Suprapubic skin (tissue), 4 donors: ENCODE data around the gene CD36. TPM values are rescaled to one million over a fixed set of nuclear protein-coding genes. Genes with fewer than 3 reads are reported as not detected.

Experiments
- DNase-seq, 2 donors: peaks; one replicate each; pipeline ENCODE4 v3.0.0-alpha.2; 2019; ENCODE audit warnings: low spot score in 2 of 2
- H3K27ac ChIP-seq: fragments of 200-600 bp; sonication (generic); one replicate; pipeline ENCODE4 v1.5.1; 2019
- H3K27me3 ChIP-seq: fragments of 200-600 bp; sonication (generic); one replicate; pipeline ENCODE4 v1.5.1; 2019
- H3K36me3 ChIP-seq: fragments of 200-600 bp; sonication (generic); one replicate; pipeline ENCODE4 v1.5.1; 2019
- H3K4me1 ChIP-seq: fragments of 200-600 bp; sonication (generic); one replicate; pipeline ENCODE4 v1.5.1; 2019
- H3K4me3 ChIP-seq: fragments of 200-600 bp; sonication (generic); one replicate; pipeline ENCODE4 v1.5.1; 2019; ENCODE audit warnings: mild to moderate bottlenecking
- H3K9me3 ChIP-seq: fragments of 200-600 bp; sonication (generic); one replicate; pipeline ENCODE4 v1.5.1; 2019
- EP300 ChIP-seq: sonication (generic); formaldehyde crosslinking; IDR thresholded peaks from one replicate; pipeline ENCODE4 v1.6.1; 2017; ENCODE audit warnings: antibody characterized with exemption
- POLR2A ChIP-seq, 2 donors: fragments of 450-650 bp; IDR thresholded peaks; one replicate each; pipeline ENCODE4 v1.6.1; 2017; ENCODE audit warnings: antibody characterized with exemption in 2 of 2, mild to moderate bottlenecking in 2 of 2, moderate library complexity in 2 of 2
- POLR2AphosphoS5 ChIP-seq, 3 donors: sonication (generic); formaldehyde crosslinking; IDR thresholded peaks; one replicate each; pipeline ENCODE4 v1.6.1; 2017; ENCODE audit warnings: antibody characterized with exemption in 3 of 3
- WGBS: methylation state at CpG from one replicate; pipeline ENCODE4 v1.1.5; 2018; 5-methylcytosine and 5-hydroxymethylcytosine counted together
- total RNA-seq, 4 donors: library from RNA; depleted of rRNA; stranded (reverse); fragments of >200 nt; gene quantifications; one replicate each; pipeline ENCODE4 v1.1.0, GENCODE V29; 2016
- TF ChIP-seq, protein P1 (sequence below), 2 donors: fragments of 200-600 bp in 1 of 2; fragments of 450-650 bp in 1 of 2; sonication (generic) in 1 of 2; IDR thresholded peaks; one replicate each; pipeline ENCODE4 v1.5.1; 2016 to 2019; ENCODE audit warnings: antibody characterized with exemption in 2 of 2, mild to moderate bottlenecking in 1 of 2, moderate library complexity in 1 of 2

Gene CD36
- total RNA-seq, 4 donors from 2014 or later: 47.9 to 154 (median 76.6) TPM

DNA sequence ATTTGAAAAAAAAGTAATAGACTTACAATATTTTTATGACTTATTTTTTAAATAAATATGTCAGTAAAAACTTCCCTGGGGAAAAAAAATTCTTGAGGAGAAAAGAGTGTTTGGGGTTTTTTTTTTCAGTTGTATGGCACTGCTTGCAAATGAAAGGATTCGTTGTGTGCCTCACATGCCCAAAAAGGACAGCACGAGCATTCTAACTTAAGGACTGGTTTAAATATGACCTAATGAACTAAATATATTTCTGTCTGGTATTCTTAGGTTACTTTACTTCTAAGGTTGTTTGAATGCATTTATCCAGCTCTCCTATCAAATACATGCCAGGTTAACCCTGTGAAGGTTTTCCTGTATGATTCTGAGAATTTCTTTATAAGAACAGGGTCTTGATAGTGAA is 988 bp upstream of the CD36 start:
- WGBS: 63% methylated on average over 2 of the region's 2 CpGs
- Histone ChIP-seq H3K9me3 (no peaks in the 10 kb centered on the region), H3K36me3 (no peaks in the 10 kb centered on the region), H3K27ac (peak overlapping the region; percentile 7), H3K27me3 (no peaks in the 10 kb centered on the region), H3K4me3 (no peak overlapping the region), H3K4me1 (peaks cover 37% of the 10 kb centered on the region)
- DNase-seq: no peak
- TF ChIP-seq POLR2AphosphoS5 (IDR thresholded peaks at IDR 0.05) (no peak), EP300 (no peak), POLR2A (IDR thresholded peaks at IDR 0.05) (no peak)
- TF ChIP-seq, protein P1, sequence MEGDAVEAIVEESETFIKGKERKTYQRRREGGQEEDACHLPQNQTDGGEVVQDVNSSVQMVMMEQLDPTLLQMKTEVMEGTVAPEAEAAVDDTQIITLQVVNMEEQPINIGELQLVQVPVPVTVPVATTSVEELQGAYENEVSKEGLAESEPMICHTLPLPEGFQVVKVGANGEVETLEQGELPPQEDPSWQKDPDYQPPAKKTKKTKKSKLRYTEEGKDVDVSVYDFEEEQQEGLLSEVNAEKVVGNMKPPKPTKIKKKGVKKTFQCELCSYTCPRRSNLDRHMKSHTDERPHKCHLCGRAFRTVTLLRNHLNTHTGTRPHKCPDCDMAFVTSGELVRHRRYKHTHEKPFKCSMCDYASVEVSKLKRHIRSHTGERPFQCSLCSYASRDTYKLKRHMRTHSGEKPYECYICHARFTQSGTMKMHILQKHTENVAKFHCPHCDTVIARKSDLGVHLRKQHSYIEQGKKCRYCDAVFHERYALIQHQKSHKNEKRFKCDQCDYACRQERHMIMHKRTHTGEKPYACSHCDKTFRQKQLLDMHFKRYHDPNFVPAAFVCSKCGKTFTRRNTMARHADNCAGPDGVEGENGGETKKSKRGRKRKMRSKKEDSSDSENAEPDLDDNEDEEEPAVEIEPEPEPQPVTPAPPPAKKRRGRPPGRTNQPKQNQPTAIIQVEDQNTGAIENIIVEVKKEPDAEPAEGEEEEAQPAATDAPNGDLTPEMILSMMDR (IDR thresholded peaks at IDR 0.05): no peak

DNA sequence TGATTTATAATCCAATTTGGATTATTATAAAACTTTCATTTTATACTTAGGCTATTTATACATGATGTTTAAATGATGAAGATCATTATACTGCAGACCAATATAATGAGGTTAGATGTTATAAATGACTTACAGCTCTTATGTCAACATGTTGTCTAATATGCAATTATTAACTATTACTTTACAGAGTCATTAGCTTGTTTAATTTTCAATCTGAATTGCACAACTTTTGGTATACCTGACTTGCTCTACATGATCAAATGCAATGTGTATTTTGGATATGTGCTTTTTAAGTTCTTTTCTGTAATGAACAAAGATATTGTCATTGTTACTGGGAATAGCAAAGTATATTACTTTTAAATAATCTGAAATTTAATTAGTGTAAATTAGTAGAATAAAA is 569 bp downstream of the CD36 start:
- TF ChIP-seq, protein P1 (IDR thresholded peaks at IDR 0.05): no peak
- no peak for TF ChIP-seq EP300
- Histone ChIP-seq H3K27ac (no peak overlapping the region), H3K4me1 (peaks cover 41% of the 10 kb centered on the region), H3K36me3 (no peaks in the 10 kb centered on the region), H3K9me3 (no peaks in the 10 kb centered on the region), H3K4me3 (no peak overlapping the region), H3K27me3 (no peaks in the 10 kb centered on the region)
- DNase-seq: no peak

DNA sequence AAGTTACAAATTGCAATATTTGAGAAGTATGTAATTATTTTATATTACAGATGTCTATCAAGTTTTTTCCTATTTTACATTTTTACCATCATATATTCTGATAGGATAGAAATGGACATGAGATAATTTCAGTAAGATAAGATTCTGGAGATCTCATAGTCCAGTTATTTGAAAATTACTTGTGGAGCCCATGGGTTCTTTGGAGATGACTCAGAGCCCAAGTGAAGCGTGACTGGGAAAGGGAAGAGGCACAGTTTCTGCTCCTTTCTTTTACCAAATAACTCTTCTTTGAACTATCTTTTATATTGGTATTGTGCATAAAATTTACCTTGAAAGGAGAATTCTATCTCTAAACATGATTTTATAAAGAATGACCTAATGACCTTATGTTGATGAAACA is 2.4 kb downstream of the CD36 start:
- no peak for DNase-seq
- Histone ChIP-seq H3K4me1 (peaks cover 27% of the 10 kb centered on the region), H3K9me3 (no peaks in the 10 kb centered on the region), H3K36me3 (no peaks in the 10 kb centered on the region), H3K27me3 (no peaks in the 10 kb centered on the region), H3K27ac (no peak overlapping the region), H3K4me3 (no peak overlapping the region)
- TF ChIP-seq EP300 (no peak), POLR2A (IDR thresholded peaks at IDR 0.05) (no peak), POLR2AphosphoS5 (IDR thresholded peaks at IDR 0.05) (no peak)
- TF ChIP-seq, protein P1 (IDR thresholded peaks at IDR 0.05): no peak
- WGBS: 71% methylated on average over 1 of the region's 1 CpG

DNA sequence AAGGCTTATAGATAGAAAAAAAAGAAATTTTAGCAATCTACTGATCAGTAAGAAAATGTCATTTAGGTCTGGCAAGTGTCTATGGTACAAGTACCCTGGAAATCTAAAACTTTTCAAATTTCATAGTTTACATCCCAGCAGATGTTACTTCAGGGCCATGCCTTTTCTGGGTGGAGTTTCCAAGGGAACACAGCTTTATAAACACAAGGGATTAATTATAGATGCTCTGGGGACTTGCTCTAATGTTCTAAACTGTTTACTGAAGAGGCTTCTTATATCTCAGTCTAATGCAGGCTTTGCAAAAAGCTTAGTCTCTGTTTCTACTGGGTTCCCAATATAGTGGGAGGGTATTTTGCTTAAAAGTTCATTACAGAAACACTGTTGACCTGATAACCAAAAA is 3.1 kb downstream of the CD36 start:
- no peak overlapping the region for H3K27ac ChIP-seq
- TF ChIP-seq POLR2AphosphoS5 (IDR thresholded peaks at IDR 0.05): no peak
- TF ChIP-seq, protein P1 (IDR thresholded peaks at IDR 0.05): no peak
- no peaks in the 10 kb centered on the region for H3K9me3 ChIP-seq
- peaks cover 30% of the 10 kb centered on the region for H3K4me1 ChIP-seq
- no peak for DNase-seq
- no peaks in the 10 kb centered on the region for H3K36me3 ChIP-seq
- H3K4me3 ChIP-seq: no peak overlapping the region
- H3K27me3 ChIP-seq: no peaks in the 10 kb centered on the region

DNA sequence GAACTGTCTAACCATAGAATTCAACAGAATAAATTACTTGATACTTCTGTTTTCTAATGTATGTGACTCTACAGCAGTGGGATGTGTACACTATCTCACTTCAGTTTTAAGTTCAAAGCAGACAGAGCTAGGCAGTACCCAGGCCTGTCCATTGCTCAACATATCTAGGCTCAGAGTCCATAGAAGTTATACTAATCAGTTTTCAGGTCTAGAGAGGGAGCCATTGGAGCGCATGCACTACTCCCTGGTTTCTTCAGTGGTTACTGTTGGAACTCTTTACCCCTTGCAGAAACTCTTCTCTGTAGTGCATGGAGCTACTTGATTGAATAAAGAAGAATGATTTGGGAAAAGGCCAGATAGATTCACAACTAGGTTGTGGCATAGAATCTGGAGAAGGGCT is 4.4 kb downstream of the CD36 start:
- 78% methylated on average over 1 of the region's 1 CpG for WGBS
- no peak overlapping the region for H3K27ac ChIP-seq
- no peak for DNase-seq
- H3K36me3 ChIP-seq: no peaks in the 10 kb centered on the region
- no peaks in the 10 kb centered on the region for H3K27me3 ChIP-seq
- no peak for TF ChIP-seq EP300
- no peak for TF ChIP-seq POLR2A (IDR thresholded peaks at IDR 0.05)
- TF ChIP-seq, protein P1 (IDR thresholded peaks at IDR 0.05): no peak
- TF ChIP-seq POLR2AphosphoS5 (IDR thresholded peaks at IDR 0.05): no peak
- H3K9me3 ChIP-seq: no peaks in the 10 kb centered on the region
- no peak overlapping the region for H3K4me3 ChIP-seq
- H3K4me1 ChIP-seq: peaks cover 34% of the 10 kb centered on the region
